Right lobe of liver (tissue), 4 donors: ENCODE data around the gene MCM8.

ENCODE experiments used
- CTCF ChIP-seq, 4 donors: fragments of 200-600 bp in 3 of 4; fragments of 450-650 bp in 1 of 4; IDR thresholded peaks; one replicate each; pipeline versions ENCODE4 v1.5.1 to v1.8.0; 2016 to 2022; ENCODE audit warnings: antibody characterized with exemption in 4 of 4, mild to moderate bottlenecking in 2 of 4
- POLR2A ChIP-seq: fragments of 450-650 bp; IDR thresholded peaks from one replicate; pipeline ENCODE4 v1.6.1; 2017; ENCODE audit warnings: antibody characterized with exemption, mild to moderate bottlenecking
- donor health status: DM: no; HTN: no; CAD: no.
- donor health status: DM: no; HTN: no; CAD: no.
- donor health status: DM: no; HTN: yes; CAD: no.

- TF ChIP-seq CTCF (IDR thresholded peaks at IDR 0.05): no peak
- no peak for TF ChIP-seq POLR2A
Measured at GRCh38 chr20:5949943-5950270, 545 bp upstream of the MCM8 start.
